Vagina (tissue), 2 donors: ENCODE results near the gene HTR1E. TPM values are rescaled to one million over a fixed set of nuclear protein-coding genes. Genes with fewer than 3 reads are reported as not detected.
"Not testable (repeated sequence)": the region's sequence is repeated elsewhere in the genome, so short reads cannot be mapped to it uniquely, and the experiment has no call there.

Experiments used
- DNase-seq, 2 donors: peaks; one replicate each; pipeline ENCODE4 v3.0.0-alpha.2; 2017; ENCODE audit errors: extremely low spot score in 2 of 2
- H3K27ac ChIP-seq: fragments of 200-600 bp; sonication (generic); one replicate; pipeline ENCODE4 v1.5.1; 2019
- H3K27me3 ChIP-seq: fragments of 200-600 bp; sonication (generic); one replicate; pipeline ENCODE4 v1.5.1; 2019
- H3K36me3 ChIP-seq, 2 donors: fragments of 200-600 bp; sonication (generic); one replicate each; pipeline ENCODE4 v1.5.1; 2017 to 2019
- H3K4me1 ChIP-seq: fragments of 200-600 bp; sonication (generic); one replicate; pipeline ENCODE4 v1.5.1; 2019
- H3K4me3 ChIP-seq, 2 donors: fragments of 200-600 bp; sonication (generic); 1 replicate in 1 of 2; 2 replicates in 1 of 2; pipeline ENCODE4 v1.5.1; 2016 to 2019
- H3K9me3 ChIP-seq: fragments of 200-600 bp; sonication (generic); one replicate; pipeline ENCODE4 v1.5.1; 2019
- POLR2A ChIP-seq, 2 donors: fragments of 450-650 bp; IDR thresholded peaks; one replicate each; pipeline ENCODE4 v1.6.1; 2017; ENCODE audit warnings: antibody characterized with exemption in 2 of 2, mild to moderate bottlenecking in 2 of 2, moderate library complexity in 2 of 2
- POLR2AphosphoS5 ChIP-seq, 2 donors: sonication (generic); formaldehyde crosslinking; IDR thresholded peaks; one replicate each; pipeline ENCODE4 v1.9.0; 2017; ENCODE audit warnings: antibody characterized with exemption in 2 of 2, mild to moderate bottlenecking in 2 of 2, low read depth in 1 of 2; ENCODE audit not compliant: insufficient read depth in 1 of 2
- intact Hi-C: fragments of 100-400 bp; cut with DNase I; formaldehyde crosslinking; loops from one replicate; pipeline ENCODE4 v1.15.1; 2023
- total RNA-seq: library from RNA; depleted of rRNA; stranded (reverse); fragments of >200 nt; gene quantifications from one replicate; pipeline ENCODE4 v1.2.3, GENCODE V29; 2016
- TF ChIP-seq, protein P1 (sequence below), 3 experiments: fragments of 450-650 bp in 2 of 3; fragments of 200-600 bp in 1 of 3; sonication (generic) in 1 of 3; IDR thresholded peaks; one replicate each; pipeline ENCODE4 v1.5.1; 2017 to 2019; ENCODE audit warnings: antibody characterized with exemption in 3 of 3, mild to moderate bottlenecking in 2 of 3, moderate library complexity in 2 of 3

HTR1E gene
- total RNA-seq, 1 donor from 2014 or later = not detected

DNA sequence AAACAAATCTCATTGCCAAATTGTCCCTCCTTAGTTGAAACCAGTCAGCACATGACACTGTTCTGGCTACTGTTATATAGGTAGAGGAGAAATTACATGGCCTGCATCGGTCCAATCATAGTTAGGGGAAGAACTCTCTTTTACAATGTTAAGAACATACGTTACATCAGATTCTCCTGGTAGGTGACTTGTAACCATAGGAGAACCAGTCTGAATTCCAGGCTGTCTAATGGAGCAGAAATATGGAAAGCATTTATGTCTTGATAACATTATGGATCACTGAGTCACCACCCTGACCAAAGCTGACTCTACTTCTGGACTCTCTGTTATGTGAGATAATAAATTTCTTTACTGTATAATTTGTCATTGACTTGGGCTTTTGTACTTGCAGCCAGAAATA lies 40.9 kb downstream of the HTR1E start:
- Histone ChIP-seq H3K36me3 (no peaks in the 10 kb centered on the region), H3K27ac (no peak overlapping the region), H3K27me3 (no peaks in the 10 kb centered on the region), H3K4me3 (no peak overlapping the region), H3K4me1 (no peaks in the 10 kb centered on the region), H3K9me3 (no peaks in the 10 kb centered on the region)
- TF ChIP-seq POLR2AphosphoS5 (IDR thresholded peaks at IDR 0.05; ENCODE audit: insufficient read depth in 1 of 2, low read depth in 1 of 2) (no peak), POLR2A (IDR thresholded peaks at IDR 0.05) (no peak)
- TF ChIP-seq, protein P1, sequence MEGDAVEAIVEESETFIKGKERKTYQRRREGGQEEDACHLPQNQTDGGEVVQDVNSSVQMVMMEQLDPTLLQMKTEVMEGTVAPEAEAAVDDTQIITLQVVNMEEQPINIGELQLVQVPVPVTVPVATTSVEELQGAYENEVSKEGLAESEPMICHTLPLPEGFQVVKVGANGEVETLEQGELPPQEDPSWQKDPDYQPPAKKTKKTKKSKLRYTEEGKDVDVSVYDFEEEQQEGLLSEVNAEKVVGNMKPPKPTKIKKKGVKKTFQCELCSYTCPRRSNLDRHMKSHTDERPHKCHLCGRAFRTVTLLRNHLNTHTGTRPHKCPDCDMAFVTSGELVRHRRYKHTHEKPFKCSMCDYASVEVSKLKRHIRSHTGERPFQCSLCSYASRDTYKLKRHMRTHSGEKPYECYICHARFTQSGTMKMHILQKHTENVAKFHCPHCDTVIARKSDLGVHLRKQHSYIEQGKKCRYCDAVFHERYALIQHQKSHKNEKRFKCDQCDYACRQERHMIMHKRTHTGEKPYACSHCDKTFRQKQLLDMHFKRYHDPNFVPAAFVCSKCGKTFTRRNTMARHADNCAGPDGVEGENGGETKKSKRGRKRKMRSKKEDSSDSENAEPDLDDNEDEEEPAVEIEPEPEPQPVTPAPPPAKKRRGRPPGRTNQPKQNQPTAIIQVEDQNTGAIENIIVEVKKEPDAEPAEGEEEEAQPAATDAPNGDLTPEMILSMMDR (IDR thresholded peaks at IDR 0.05) = no peak
- DNase-seq = no peak
- intact Hi-C loops = no loop called here

DNA sequence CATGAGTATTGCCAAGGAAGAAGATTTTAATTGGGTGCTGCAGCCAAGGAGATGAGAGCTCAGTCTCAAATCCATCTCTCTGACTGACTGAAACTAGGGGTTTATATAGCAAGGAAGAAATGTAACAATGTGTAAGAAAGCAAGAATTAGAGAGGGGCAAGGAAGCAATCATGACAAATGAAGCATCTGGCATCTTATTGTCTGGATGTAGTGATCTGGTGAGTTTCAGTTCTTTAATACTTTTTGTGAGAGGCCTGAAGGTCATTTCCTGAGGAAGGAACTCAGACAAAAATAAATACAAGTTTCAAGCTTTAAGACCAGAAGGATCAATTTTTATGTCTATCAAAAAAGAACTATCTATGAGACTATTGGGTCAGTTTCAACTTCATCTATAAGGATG lies 64.2 kb downstream of the HTR1E start:
- no peak overlapping the region for H3K27ac ChIP-seq
- H3K4me3 ChIP-seq = no peak overlapping the region
- DNase-seq = no peak
- no peaks in the 10 kb centered on the region for H3K27me3 ChIP-seq
- TF ChIP-seq POLR2AphosphoS5 (IDR thresholded peaks at IDR 0.05; ENCODE audit: insufficient read depth in 1 of 2, low read depth in 1 of 2) (no peak), POLR2A (IDR thresholded peaks at IDR 0.05) (no peak)
- TF ChIP-seq, protein P1 (IDR thresholded peaks at IDR 0.05) = no peak
- H3K9me3 ChIP-seq = no peaks in the 10 kb centered on the region
- intact Hi-C loops = no loop called here
- no peaks in the 10 kb centered on the region for H3K36me3 ChIP-seq
- H3K4me1 ChIP-seq = no peaks in the 10 kb centered on the region

DNA sequence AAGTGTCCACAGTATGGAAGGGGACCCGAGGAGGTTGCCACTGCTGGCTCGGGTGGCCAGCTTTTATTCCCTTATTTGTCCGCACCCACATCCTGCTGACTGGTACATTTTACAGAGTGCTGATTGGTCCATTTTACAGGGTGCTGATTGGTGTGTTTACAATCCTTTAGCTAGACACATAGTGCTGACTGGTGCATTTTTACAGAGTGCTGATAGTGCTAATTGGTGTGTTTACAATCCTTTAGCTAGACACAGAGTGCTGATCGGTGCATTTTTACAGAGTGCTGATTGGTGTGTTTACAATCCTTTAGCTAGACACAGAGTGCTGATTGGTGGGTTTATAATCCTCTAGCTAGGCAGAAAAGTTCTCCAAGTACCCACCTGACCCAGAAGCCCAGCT lies 65.1 kb downstream of the HTR1E start:
- DNase-seq, H3K4me1 ChIP-seq, intact Hi-C loops, H3K9me3 ChIP-seq, H3K36me3 ChIP-seq, H3K27me3 ChIP-seq, H3K27ac ChIP-seq, H3K4me3 ChIP-seq: not testable (repeated sequence)

DNA sequence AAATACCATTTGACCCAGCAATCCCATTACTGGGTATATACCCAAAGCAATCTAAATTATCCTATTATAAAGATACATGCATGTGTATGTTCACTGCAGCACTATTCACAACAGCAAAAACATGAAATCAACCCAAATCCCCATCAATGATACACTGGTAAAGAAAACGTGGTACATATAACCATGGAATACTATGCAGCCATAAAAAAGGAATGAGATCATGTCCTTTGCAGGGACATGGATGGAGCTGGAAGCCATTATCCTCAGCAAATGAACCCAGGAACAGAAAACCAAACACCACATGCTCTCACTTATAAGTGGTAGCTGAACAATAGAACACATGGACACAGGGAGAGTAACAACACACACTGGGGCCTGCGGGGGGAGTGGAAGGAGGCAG lies 69.2 kb downstream of the HTR1E start:
- intact Hi-C loops, H3K4me1 ChIP-seq, H3K9me3 ChIP-seq, H3K27me3 ChIP-seq, H3K27ac ChIP-seq, DNase-seq, H3K36me3 ChIP-seq, H3K4me3 ChIP-seq: not testable (repeated sequence)

DNA sequence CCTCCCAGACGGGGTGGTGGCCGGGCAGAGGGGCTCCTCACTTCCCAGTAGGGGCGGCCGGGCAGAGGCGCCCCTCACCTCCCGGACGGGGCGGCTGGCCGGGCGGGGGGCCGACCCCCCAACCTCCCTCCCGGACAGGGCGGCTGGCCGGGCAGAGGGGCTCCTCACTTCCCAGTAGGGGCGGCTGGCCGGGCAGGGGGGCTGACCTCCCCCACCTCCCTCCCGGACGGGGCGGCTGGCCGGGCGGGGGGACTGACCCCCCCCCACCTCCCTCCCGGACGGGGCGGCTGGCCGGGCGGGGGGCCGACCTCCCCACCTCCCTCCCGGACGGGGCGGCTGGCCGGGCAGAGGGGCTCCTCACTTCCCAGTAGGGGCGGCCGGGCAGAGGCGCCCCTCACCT lies 72.3 kb downstream of the HTR1E start:
- intact Hi-C loops, H3K9me3 ChIP-seq: not testable (repeated sequence)

DNA sequence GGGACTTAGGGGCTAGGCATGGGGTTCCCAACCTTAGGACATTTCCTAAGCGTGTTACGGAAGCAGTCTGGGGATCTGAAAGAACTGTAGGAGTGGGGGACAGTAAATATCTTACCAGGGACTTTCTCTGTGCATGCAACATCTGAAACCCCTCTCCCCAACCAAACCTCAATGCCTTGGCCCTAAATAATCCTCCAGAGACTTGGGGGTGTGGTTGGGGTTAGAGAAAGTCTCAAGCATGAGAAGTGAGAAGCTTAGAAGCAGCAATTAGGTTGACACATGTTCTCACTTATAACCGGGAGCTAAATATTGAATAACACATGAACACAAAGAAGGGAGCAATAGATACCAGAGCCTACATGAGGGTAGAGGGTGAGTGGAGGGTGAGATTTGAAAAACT lies 74.7 kb downstream of the HTR1E start:
- no peak overlapping the region for H3K4me3 ChIP-seq
- no peaks in the 10 kb centered on the region for H3K27me3 ChIP-seq
- DNase-seq = no peak
- no peak for TF ChIP-seq POLR2AphosphoS5 (IDR thresholded peaks at IDR 0.05; ENCODE audit: insufficient read depth in 1 of 2, low read depth in 1 of 2)
- TF ChIP-seq, protein P1 (IDR thresholded peaks at IDR 0.05) = no peak
- TF ChIP-seq POLR2A (IDR thresholded peaks at IDR 0.05) = no peak
- H3K36me3 ChIP-seq = no peaks in the 10 kb centered on the region
- intact Hi-C loops = no loop called here
- no peaks in the 10 kb centered on the region for H3K4me1 ChIP-seq
- no peaks in the 10 kb centered on the region for H3K9me3 ChIP-seq
- no peak overlapping the region for H3K27ac ChIP-seq

More for the DNA sequence above, 72.3 kb downstream of the HTR1E start:
- H3K4me1 ChIP-seq, H3K36me3 ChIP-seq, DNase-seq, H3K4me3 ChIP-seq, H3K27ac ChIP-seq, H3K27me3 ChIP-seq: not testable (repeated sequence)

DNA sequence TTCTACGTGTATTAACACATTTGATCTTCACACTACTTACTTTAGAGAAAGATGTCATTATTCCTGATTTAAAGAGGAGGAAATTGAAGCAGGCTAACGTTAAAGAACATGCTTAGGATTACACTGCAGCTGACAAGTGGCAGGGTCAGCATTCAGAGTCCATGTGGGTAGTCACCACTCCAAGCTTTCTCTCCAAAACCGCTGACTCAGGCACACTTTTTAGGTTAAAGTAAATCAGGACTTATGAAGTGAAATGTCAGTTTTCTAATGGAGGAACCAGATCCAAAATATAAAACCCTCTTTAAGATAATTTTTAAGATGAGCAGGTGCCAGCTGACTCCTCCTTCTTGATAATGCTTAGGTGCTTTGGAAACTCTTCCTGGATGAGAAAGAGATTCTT lies 75.4 kb downstream of the HTR1E start:
- intact Hi-C loops = no loop called here
- H3K4me1 ChIP-seq = no peaks in the 10 kb centered on the region

More for the DNA sequence above, 75.4 kb downstream of the HTR1E start:
- no peak overlapping the region for H3K4me3 ChIP-seq
- no peaks in the 10 kb centered on the region for H3K27me3 ChIP-seq
- H3K27ac ChIP-seq = no peak overlapping the region
- TF ChIP-seq POLR2A (IDR thresholded peaks at IDR 0.05) (no peak), POLR2AphosphoS5 (IDR thresholded peaks at IDR 0.05; ENCODE audit: insufficient read depth in 1 of 2, low read depth in 1 of 2) (no peak)
- TF ChIP-seq, protein P1 (IDR thresholded peaks at IDR 0.05) = no peak
- H3K36me3 ChIP-seq = no peaks in the 10 kb centered on the region
- H3K9me3 ChIP-seq = no peaks in the 10 kb centered on the region
- no peak for DNase-seq
